Skeletal muscle satellite cell (primary cell): ENCODE results near the gene NFAM1.

ENCODE experiments used
- H3K27me3 ChIP-seq: 2 replicates; pipeline ENCODE4 v1.7.0; 2013; ENCODE audit warnings: low read length; ENCODE audit not compliant: control insufficient read depth, insufficient read depth
- H3K36me3 ChIP-seq: 2 replicates; pipeline ENCODE4 v1.7.0; 2013; ENCODE audit warnings: mild to moderate bottlenecking, control low read depth, low read length; ENCODE audit not compliant: insufficient read depth
- H3K4me1 ChIP-seq: 2 replicates; pipeline ENCODE4 v1.7.0; 2013; ENCODE audit warnings: low read length; ENCODE audit not compliant: control insufficient read depth, insufficient read depth
- H3K4me2 ChIP-seq: 2 replicates; pipeline ENCODE4 v1.7.0; 2013; ENCODE audit warnings: mild to moderate bottlenecking, low read length
- H3K4me3 ChIP-seq: 2 replicates; pipeline ENCODE4 v1.7.0; 2013; ENCODE audit warnings: low read length
- H3K9ac ChIP-seq: 2 replicates; pipeline ENCODE4 v1.7.0; 2013; ENCODE audit warnings: mild to moderate bottlenecking, low read depth, low read length, moderate library complexity
- H3K9me3 ChIP-seq: replicated peaks from 2 replicates; pipeline ENCODE4 v1.7.0; 2013; ENCODE audit warnings: mild to moderate bottlenecking, control low read depth, low read length

NFAM1 gene

DNA sequence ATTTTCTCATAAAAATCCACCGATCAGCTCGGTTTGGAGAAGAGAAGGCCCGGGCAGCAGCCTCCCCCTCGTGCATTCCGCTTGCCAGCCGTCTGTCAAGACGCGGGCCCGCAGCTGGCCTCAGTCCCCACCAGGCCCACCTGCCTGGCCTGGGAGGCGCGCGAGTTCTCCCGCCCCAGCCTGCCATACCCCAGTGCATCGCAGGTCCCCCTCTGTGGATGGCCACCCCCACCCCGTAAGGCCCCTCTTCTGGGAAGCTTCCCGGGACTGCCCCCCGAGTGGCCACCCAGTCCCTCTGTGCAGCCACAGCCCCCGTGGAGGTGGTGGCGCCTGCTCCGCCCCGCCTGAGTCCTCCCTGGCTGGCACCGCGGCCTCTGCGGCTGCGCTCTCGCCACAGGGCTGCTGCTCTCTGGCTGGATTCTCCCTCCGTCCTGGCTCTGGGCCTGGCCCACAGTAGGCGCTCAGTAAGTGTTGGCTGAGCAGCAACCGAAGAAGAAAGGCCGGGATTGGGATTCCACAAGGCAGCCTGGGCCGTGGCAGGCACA lies 87.8 kb downstream of the NFAM1 start:
- H3K4me3 ChIP-seq = no peak overlapping the region
- H3K9ac ChIP-seq = no peak overlapping the region
- peaks cover 82% of the 10 kb centered on the region for H3K27me3 ChIP-seq
- no peaks in the 10 kb centered on the region for H3K36me3 ChIP-seq
- no peak overlapping the region for H3K4me2 ChIP-seq
- no peaks in the 10 kb centered on the region for H3K9me3 ChIP-seq
- H3K4me1 ChIP-seq = peaks cover 4% of the 10 kb centered on the region

DNA sequence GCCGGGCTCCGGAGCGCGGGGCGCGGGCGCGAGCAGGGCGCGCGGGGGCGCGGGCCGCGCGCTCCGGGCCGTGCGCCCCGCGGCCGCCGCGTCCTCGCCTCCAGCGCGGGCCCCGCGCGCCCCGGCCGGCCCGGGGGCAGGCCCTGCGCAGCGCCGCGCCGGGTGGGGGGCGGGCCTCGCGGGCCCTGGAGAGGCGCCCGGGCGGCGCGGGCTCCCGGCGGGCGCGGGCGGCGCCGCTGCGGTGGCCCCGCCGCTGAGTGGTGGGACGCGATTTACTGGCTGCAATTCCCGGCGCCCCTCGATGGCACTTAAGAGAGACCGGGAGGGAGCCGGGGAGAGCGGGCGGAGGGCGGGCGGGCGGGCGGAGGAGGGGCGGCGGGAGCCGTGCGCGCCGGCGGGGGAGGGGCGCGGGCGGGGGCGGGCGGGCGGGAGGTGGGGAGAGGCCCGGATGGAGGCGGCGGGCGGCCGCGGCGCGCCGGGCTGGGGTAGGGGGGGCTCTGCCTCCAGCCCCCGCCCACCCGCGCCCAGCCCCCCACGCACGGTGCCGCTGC lies 88.6 kb downstream of the NFAM1 start:
- no peak overlapping the region for H3K4me2 ChIP-seq
- H3K4me1 ChIP-seq = peaks cover 4% of the 10 kb centered on the region
- H3K4me3 ChIP-seq = no peak overlapping the region
- no peaks in the 10 kb centered on the region for H3K9me3 ChIP-seq
- H3K9ac ChIP-seq = no peak overlapping the region
- no peaks in the 10 kb centered on the region for H3K36me3 ChIP-seq
- peaks cover 86% of the 10 kb centered on the region for H3K27me3 ChIP-seq

- Histone ChIP-seq H3K27me3 (peaks cover 86% of the 10 kb centered on the region), H3K9ac (no peak overlapping the region), H3K4me3 (no peak overlapping the region), H3K9me3 (no peaks in the 10 kb centered on the region), H3K36me3 (no peaks in the 10 kb centered on the region), H3K4me1 (peaks cover 4% of the 10 kb centered on the region), H3K4me2 (no peak overlapping the region)
Measured at GRCh38 chr22:42343121-42343454, 89.1 kb downstream of the NFAM1 start.

DNA sequence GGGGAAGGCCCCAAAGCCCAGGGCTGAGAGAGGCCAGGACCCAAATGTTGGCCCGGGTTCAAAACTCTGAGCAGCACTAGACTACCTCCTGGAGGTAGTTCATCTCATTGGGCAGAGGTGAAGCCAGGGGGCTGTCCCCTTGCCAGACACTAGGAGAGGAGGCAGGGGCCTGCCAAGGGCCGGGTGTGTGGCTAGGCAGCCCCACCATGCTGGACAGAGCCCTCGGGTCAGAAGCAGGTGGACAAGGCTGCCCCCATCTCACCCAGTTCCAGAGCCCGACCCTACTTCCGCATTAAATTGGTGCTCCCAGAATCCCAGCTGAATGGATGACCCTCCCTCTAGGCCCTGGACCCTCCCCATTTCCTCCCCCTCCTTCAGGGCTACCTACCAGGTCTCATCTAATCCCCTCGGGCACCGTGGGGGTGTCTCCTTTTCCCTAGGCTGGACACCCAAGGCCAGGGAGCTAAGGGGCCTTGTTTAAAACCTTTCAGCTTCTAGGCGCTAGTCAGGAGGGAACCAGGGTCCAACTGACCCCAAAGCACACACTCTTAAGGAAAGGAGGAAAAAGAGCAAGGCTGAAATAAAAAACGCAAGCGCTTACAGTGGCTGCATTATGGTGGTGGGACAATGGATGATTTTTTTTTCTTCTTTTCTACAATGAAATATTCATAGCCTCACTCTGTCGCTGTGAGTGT lies 89.6 kb downstream of the NFAM1 start:
- H3K4me3 ChIP-seq = no peak overlapping the region
- H3K27me3 ChIP-seq = peaks cover 86% of the 10 kb centered on the region
- no peak overlapping the region for H3K4me2 ChIP-seq
- no peak overlapping the region for H3K9ac ChIP-seq
- peaks cover 4% of the 10 kb centered on the region for H3K4me1 ChIP-seq
- H3K36me3 ChIP-seq = no peaks in the 10 kb centered on the region
- no peaks in the 10 kb centered on the region for H3K9me3 ChIP-seq

GRCh38 chr22:42341779-42342178 lies 90.4 kb downstream of the NFAM1 start:
- Histone ChIP-seq H3K4me2 (no peak overlapping the region), H3K4me1 (peaks cover 4% of the 10 kb centered on the region), H3K27me3 (peaks cover 87% of the 10 kb centered on the region), H3K4me3 (no peak overlapping the region), H3K9ac (no peak overlapping the region), H3K36me3 (no peaks in the 10 kb centered on the region), H3K9me3 (no peaks in the 10 kb centered on the region)

DNA sequence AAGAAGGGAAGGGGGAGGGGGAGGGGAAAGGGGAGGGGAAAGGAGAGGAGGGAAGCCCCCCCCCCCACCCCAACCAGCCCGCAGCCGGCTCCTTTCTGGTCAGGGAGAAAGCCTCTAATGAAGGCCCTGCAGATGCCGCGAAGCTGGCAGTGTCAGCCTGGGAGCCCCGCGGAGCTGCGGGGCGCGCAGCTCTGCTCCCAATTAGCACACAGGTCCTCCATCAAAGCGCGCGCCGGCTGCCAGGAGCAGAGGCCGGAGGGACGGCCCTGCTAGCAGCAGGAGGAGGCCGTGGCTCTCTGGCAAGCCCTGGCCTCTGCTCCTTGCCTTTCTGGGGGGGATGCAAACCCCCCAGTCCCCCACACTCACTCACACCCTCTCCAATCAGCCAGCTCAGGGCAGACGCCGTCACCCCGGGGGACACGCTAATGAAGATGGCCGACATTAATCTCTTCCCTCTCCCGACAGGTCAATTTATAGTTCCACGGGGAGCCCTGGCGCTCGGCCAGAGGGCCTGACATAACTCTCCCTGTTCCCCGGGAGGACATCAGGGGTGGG lies 91.3 kb downstream of the NFAM1 start:
- H3K4me2 ChIP-seq = no peak overlapping the region
- peaks cover 4% of the 10 kb centered on the region for H3K4me1 ChIP-seq
- no peaks in the 10 kb centered on the region for H3K9me3 ChIP-seq
- peaks cover 87% of the 10 kb centered on the region for H3K27me3 ChIP-seq
- H3K4me3 ChIP-seq = no peak overlapping the region
- no peaks in the 10 kb centered on the region for H3K36me3 ChIP-seq
- H3K9ac ChIP-seq = no peak overlapping the region

DNA sequence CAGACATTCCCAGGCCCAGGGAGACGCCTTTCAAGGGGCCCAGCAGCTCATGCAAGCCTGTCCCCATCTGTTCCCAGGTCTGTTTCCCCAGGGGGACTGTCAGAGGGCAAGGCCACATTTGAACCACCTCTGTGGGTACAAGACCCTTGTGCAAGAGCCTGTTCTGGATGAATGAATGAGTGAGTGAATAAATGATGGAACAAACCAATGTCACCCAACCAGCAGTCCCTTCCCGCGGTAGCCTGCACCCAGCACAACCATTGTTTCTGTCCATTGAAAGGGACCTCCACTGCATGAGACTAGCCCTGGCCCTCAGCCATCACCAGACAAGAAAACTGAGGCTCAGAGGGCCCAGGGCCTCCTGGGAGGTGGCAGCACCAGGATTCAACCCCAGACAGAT lies 92.1 kb downstream of the NFAM1 start:
- Histone ChIP-seq H3K4me3 (no peak overlapping the region), H3K9ac (no peak overlapping the region), H3K27me3 (peaks cover 88% of the 10 kb centered on the region), H3K4me2 (no peak overlapping the region), H3K4me1 (peaks cover 4% of the 10 kb centered on the region), H3K9me3 (no peaks in the 10 kb centered on the region), H3K36me3 (no peaks in the 10 kb centered on the region)

DNA sequence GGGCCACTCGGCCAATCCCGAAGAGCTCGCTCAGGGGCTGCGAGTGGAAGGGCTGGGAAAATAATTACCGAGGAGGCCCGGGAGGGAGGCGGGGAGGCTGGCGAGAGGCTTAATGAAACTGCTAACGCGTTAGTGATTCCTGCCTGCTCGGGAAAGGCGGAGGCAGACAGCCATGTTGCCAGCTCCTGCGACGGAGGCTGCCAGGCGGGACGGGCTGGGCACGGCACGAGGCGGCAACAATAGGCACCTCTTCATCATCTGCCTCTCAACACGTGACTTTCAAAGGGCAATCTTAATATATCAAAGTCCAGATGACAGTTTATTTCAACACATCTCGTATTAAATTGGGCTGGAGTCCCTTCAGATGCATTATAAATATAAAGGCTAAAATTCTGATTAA lies 93.7 kb downstream of the NFAM1 start:
- H3K36me3 ChIP-seq = no peaks in the 10 kb centered on the region
- H3K9me3 ChIP-seq = no peaks in the 10 kb centered on the region
- H3K4me2 ChIP-seq = no peak overlapping the region
- H3K4me3 ChIP-seq = no peak overlapping the region
- H3K4me1 ChIP-seq = no peaks in the 10 kb centered on the region
- peaks cover 94% of the 10 kb centered on the region for H3K27me3 ChIP-seq
- H3K9ac ChIP-seq = no peak overlapping the region

DNA sequence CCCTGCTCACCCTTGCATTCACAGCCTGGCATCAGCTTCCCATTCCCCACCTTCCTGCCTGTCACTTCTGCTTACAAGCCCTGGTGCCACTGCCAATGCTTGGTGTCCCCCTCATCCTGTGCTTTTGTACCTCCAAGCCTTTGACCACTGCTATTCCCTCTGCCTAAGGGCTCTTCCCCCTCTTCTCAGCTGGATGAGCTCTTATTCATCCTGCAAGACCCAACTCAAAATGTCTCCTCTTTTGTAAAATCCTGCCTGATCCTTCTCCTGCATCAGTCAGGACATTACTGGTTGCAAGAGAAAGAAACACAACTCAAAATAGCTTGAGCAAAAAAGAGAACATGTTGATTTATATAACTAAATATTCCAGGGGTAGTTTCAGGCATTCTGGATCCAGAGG lies 94.8 kb downstream of the NFAM1 start:
- Histone ChIP-seq H3K27me3 (peaks cover 93% of the 10 kb centered on the region), H3K36me3 (no peaks in the 10 kb centered on the region), H3K4me2 (no peak overlapping the region), H3K9me3 (no peaks in the 10 kb centered on the region), H3K4me1 (no peaks in the 10 kb centered on the region), H3K4me3 (no peak overlapping the region), H3K9ac (no peak overlapping the region)

DNA sequence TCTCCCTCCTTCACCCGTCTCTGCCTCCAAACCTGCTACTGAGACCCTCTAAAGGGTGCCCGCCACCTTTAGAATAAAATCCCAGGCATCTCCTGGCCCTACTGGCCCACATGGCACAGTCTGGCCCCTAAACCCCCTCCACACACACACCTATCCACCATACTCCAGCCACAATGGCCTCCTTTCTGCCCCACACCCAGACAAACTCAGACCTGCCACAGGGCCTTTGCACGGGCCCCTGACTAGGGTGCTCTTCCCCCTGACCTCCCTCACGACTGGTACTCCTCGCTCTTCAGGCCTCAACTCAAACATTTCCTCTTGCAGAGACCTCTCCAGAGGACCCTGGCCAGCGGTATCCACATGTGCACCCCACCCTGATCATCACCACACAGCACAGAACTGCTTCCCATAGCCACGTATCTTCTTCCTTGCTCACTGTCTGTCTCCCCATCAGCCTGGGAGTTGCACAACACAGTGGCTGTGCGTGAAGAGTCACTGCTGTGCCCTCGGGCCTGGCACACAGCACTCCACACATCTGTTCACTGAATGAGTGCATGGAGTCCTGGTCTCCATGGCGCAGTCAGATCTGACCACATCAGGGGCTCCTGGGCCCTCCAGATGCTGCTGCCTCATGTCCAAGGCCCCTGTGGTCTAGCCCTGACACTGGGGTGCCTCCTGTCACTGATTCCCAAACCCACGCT lies 95.5 kb downstream of the NFAM1 start:
- no peak overlapping the region for H3K4me2 ChIP-seq
- no peaks in the 10 kb centered on the region for H3K4me1 ChIP-seq
- no peak overlapping the region for H3K4me3 ChIP-seq
- no peaks in the 10 kb centered on the region for H3K36me3 ChIP-seq
- H3K9me3 ChIP-seq = no peaks in the 10 kb centered on the region
- peaks cover 93% of the 10 kb centered on the region for H3K27me3 ChIP-seq
- no peak overlapping the region for H3K9ac ChIP-seq

DNA sequence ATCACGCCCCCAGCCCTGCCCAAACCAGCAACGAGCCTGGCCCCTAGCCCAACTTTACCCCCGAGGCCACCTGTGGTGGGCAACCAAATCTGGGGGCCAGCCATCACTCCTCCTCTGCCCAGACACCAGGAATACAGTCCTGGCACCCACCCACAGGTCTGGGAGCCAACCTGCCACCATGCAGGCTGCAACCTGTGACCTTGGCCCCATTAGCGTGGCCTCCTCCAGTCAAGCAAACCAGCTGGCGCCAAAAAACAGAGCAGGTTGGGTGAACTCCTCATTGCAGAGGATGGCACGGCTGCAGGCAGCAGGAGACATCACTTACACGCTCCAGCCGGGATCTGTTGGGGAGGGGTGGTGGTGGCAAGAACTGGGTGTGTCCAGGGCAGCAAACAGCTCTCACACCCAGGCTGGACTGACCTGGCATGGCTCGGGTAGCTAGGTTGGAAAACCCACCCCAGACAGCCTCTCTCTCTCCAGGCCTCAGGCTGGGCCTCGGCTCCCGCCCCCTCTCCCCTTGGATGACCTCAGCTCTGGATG lies 96.3 kb downstream of the NFAM1 start:
- no peak overlapping the region for H3K4me3 ChIP-seq
- no peaks in the 10 kb centered on the region for H3K4me1 ChIP-seq
- H3K4me2 ChIP-seq = no peak overlapping the region
- H3K36me3 ChIP-seq = no peaks in the 10 kb centered on the region
- no peaks in the 10 kb centered on the region for H3K9me3 ChIP-seq
- H3K9ac ChIP-seq = no peak overlapping the region
- H3K27me3 ChIP-seq = peaks cover 95% of the 10 kb centered on the region
